ENCODE data around the gene ADAMTS9.
"Not testable (repeated sequence)": the region's sequence is repeated elsewhere in the genome, so short reads cannot be mapped to it uniquely, and the experiment has no call there.

ADAMTS9 gene

DNA sequence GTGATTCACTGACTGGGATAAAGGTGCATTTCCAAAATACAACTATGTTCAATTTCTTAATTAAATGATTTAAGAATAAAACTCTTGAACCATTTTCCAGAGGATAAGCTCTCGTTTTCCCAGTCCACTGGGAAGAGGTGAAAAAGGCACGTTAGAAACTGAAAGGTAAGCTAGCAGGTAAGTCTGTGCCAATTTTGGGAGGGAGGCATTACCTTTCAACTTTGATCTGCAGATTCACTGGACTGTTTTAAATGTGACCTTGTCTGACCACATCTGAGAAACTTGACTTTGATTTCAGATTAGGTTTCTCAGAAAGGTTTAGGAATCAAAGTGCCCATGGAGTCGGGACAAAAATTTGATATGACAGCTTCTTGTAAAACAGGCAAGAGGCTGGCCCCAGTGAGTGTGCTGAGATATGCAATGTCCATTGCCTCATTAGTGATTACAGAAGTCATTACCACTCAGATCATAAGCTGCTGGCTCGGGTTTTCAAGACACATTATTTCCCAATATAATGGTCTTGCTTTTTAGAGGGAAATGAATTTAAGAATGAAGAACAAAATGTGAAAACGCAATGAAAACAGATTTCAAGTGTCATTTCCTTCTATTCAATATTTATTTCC, 118.8 kb downstream of the ADAMTS9 start:
- no peak for DNase-seq

GRCh38 chr3:64566859-64567258, 120.9 kb downstream of the ADAMTS9 start:
- no peak for DNase-seq

DNA sequence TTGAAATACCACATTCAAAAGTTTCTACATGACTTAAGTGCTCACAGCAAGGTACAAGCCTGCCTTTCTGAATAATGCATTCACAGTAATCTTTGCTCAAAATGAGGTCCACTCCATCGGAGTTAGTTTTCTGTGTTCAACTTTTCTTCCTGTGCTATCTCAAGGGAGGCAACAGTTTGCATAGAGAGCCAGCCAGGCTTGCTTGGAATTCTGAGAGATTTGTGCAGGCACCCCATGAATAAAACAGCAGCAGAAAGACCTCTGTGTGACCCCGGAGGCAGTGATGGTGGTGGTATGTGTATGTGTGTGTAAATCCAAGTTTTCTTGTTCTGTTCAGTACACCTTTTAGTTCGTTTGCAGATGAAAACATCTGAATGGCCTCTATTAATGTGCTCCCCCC, 124.0 kb downstream of the ADAMTS9 start:
- DNase-seq: no peak

DNA sequence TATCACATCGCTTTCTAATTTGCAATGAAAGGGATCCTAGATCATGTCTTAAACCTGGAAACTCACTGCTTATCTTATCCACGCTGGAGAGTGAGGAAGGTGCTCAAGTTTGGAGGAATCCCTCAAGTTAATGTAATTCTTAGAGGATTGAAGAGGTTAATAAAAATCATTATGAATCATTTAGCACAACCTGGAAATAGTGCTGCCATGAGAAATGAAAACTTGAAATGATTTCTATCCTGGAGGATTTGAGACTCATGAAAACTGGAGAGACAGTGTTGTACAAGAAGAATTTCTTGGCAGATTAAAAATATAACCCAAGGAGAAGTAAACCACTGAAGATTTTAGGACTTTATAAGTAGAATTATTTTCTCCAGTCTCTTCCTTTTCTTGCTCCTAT, 125.9 kb downstream of the ADAMTS9 start:
- DNase-seq: no peak

DNA sequence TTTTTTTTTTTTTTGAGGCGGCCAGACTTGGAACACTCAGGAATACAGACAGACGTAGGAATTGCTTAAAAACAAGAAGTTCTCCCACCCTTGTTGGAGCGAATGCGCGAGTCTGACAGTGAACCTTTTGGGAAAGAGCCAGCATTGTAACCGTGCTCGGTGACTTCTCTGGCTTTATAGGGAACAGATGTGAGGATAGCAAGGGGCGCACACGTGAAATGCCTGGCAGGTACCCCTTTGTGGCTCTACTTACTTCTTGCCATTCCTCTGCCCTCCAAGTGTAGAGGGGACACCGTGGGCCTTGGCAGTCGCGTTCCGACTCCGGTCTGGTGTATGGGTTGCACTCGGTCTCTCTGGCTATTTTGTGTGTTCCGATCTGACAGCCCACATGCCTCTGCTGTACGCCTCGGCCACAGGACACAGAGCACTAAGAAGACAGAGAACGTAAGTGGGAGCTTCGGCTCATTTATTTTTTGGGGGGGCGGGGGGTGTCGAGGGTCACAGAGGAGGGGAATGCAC, 126.4 kb downstream of the ADAMTS9 start:
- DNase-seq: no peak

DNA sequence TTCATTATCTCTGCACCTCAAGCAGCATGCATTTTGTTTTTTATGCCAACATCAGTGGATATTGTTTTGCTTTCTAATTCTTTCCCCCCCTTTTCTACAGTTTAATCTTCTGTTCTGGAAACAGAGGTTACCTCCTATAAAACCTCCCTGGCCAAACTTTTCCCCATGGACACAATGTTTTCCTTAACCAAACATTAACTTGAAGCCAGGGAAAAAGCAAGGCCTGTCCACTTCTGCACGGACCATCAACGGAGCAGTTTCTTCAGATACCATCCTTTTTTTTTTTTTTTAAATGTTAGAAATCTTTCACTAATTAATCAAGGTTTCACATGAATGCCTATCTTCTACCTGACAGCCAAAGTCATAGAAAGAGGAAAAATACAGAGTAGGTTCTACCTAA, 127.0 kb downstream of the ADAMTS9 start:
- no peak for DNase-seq

DNA sequence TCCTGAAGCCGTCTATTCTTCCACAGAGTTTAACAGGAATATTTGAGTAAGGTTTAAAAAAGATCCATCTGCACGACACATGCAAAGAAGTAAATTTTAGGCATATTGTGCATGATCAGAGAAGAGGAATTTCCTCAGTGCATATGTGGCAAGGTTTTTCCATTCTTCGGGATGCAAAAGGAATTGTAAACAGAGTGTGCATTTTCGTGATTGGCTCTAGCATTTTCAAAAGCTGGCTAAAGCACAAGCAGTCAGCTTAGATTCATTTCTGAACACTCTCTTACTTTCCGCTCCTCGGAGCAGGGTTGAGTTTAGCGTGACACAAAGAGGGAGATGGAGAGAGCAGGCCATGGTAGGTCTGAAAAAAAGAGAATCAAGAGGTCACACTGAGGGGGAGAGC, 128.2 kb downstream of the ADAMTS9 start:
- no peak for DNase-seq

- DNase-seq: no peak
Measured at GRCh38 chr3:64556046-64556445, 131.8 kb downstream of the ADAMTS9 start.

- no peak for DNase-seq
Measured at GRCh38 chr3:64555351-64555750, 132.4 kb downstream of the ADAMTS9 start.

DNA sequence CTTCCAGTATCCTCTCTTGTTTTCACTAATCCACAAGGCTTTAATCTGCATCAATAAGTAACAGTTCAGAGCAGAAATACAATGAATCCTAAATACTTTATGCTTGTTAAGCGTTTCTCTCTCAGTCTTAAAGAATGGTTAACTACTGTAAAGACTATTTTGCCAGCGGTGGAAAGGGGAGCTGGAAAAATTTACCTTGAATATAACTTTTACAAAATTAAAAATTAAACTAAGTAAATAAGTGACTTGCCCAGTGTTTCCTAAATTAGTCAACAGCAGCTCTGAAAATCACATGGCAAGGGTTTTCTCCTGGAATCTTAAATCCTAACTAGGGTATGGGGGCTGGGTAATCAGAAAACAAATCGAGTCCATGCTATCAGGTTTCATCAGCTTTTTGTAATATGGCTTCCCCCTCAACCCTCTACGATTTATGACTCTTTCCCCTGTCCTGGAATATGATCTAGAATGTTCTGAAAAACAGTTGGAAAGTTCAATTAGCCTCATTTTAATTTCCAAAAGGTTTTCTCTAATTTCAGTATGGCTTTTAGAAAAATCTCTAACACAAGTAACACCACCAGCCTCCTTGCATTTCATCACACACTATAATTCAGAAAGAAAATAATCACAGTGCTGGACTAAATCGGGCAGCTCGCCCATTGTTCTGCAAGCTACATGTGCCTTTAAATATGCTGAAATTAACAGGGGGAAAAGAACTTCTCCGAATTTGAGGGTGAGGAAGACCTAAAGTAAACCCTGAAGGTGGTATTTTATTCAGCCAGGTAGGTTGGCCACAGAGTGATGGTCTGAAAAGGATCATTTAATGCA, 133.5 kb downstream of the ADAMTS9 start:
- DNase-seq: no peak

DNA sequence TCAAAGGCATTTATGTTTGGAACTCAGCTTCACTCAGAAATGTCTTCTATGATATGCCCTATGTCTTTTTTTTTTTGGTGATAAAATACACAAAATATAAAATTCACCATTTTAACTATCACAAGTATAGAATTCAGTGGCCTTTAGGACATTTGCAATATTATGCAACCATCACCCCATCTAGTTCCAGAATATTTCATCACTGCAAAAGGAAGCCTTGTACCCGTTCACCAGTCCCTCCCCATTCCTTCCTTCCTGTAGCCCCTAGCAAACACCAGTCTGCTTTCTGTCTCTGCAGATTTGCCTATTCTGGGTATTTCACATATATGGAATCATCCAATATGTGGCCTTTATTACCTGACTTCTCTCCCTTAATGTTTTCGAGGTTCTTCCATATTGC, 134.8 kb downstream of the ADAMTS9 start:
- no peak for DNase-seq

GRCh38 chr3:64552160-64552559, 135.6 kb downstream of the ADAMTS9 start:
- DNase-seq: no peak

- DNase-seq: no peak
Measured at GRCh38 chr3:64551697-64552096, 136.1 kb downstream of the ADAMTS9 start.

DNA sequence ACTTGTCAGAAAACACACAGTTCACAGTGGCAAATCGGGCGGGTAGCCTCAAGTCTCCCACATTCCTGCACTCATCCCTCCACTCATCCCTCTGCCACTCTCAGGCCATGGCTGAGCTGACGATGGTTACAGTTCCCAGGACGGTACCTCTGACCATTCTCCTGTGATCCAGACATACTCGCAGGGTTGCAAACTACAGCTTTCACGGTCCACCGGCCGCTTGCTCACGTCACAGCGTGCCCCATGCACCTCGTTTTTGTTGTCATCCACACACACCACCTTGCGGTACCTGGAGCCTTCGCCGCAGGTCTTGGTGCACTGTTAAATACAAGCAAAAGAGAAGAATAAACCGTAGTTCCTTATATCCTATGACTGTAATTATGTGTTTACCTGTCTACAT, 137.1 kb downstream of the ADAMTS9 start:
- no peak for DNase-seq

DNA sequence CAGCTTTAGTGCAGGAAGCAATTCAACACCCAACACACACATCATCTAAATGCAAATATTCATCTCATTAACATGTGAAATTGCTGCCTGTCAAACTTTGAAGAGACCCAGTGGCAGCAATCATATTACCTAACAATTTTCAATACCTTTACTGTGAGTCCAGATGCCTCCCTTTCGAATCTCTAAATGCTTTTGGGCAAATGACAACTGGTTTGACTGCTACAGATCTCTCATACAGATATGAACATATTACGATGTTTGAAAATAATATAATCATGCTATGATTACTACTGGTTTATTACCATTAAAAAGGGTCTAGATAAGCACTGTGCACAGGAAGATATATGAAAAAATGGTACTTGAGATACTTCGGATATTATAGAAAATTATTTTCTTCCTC, 137.9 kb downstream of the ADAMTS9 start:
- no peak for DNase-seq

DNA sequence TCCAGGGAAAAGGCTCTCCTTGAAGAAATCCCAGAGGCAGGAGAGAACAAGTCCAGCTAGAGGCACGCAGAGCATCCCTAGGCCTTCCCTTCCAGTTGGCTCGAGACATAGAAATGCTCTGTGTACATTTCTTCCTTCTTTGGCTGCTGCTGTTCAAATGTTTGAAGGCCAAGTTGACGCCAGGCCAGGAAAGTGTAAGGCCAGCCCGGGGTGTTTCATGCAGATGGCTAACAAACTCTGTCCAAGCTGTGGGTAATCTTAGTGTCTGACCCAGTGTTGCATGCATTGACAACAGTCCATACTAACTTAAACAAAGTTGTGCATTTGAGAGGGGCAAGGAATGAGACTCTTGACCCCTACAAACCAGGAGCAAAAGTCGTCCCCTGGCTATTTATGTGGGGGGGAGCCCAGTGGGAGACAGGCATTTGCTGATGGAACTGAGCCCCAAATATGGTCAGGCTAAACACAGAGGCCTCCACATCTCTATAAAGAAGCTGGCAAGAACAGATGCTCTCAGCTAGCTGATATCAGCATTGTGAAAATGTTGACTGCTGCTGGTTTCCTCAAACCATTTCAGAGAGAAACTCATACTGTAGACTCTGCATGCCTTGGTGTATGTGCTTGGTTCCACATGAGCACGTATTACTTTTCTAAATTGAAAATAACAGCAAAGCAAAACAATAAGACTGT, 139.5 kb downstream of the ADAMTS9 start:
- no peak for DNase-seq

DNA sequence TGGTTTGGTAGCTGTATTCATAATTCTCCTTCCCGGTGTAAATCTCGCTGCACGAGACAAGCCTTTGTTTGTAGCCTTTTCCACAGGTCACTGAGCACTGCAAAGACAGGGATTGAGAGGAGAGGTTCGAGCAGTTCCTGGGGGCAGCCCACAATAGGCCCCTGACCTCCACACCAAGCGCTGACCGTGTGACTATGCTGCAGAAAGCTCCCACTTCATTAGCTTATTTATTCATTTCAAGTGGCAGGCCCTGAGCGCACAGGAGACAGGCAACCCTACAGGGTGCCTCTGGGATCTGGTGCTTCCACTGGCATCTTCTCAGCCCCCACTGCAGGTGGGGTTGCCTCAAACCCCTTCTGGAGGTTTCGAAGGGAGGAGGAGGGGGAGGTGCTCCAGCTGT, 140.9 kb downstream of the ADAMTS9 start:
- DNase-seq: no peak

DNA sequence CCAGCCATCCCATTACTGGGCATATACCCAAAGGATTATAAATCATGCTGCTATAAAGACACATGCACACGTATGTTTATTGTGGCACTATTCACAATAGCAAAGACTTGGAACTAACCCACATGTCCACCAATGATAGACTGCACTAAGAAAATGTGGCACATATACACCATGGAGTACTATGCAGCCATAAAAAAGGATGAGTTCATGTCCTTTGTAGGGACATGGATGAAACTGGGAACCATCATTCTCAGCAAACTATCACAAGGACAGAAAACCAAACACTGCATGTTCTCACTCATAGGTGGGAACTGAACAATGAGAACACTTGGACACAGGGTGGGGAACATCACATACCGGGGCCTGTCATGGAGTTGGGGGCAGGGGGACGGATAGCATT, 142.6 kb downstream of the ADAMTS9 start:
- not testable (repeated sequence) for DNase-seq

DNA sequence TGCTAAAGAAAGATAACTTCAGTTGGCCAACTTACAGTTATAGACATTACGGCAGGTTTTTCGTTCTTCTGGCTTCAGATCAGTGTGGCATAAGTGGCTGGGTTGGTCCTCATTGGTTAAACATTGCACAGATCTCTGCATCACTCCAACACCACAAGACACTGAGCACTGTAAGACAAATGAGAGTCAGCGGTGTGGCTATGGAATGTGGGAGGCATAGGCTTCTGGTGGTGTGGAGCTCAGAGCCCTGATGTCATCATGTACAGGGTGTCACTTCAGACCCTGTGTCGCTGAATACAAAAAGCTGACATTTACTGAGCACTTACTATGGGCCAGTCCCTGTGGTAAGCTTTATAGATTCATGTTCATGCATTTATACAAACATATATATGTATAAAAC, 146.0 kb downstream of the ADAMTS9 start:
- no peak for DNase-seq

- no peak for DNase-seq
Measured at GRCh38 chr3:64539451-64540196, 148.2 kb downstream of the ADAMTS9 start.

DNA sequence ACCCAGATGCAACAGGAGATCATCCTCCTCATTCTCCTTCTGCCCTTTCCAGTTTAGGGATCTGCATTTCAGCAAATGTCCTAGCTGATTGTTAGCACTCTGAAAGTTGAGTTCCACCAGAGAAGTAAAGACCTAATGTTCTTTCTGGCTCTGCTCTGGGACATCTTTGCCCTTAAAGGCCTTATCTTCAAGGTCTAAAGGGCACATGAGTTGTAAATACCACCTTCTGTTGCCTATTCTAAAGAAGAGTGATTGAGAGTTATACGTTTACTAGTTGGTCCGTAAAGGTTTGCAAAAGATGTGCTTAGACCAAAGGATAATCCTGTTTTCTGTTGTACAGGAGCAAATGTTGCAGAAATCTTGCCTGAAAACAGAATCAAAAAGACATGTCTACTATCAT, 151.6 kb downstream of the ADAMTS9 start:
- no peak for DNase-seq

DNA sequence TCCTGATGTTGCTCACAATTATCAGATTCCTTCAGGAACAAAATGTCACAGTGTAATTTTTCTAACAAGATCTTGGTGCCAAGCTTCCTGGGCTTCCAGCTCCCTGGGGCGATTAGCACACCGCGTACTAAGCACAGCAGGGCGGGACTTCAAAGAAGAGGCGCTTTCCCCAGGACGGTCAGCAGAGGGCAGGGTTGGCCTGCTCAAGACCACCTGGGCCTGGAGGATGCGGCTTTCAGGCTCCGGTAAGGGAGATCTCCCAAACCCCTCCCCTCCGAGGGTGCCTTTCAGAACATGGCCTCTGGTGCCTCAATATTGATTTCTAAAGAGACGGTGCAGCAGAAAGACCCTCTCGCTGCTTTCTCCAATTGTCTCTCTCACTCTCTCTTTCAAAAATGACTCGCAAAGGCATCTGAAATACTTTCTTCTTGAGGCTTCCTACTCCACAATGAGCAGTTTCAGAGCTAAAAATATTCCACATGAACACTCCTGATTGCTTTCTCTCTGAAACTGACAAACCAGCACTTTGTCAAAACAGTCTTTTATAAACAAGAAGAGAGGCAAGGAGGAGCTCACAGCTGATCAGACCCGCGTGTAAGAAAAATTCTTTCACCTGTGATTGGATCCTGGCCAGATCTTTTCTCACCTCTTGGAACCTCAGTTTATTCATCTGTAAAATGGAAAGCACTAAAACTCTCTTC, 154.0 kb downstream of the ADAMTS9 start:
- DNase-seq: peak; percentile 63

Data from NCI-H748 treated with DMSO at 0.1 percent for 48 hours (cell line).